Right cardiac atrium (tissue), 5 donors: ENCODE measurements around the gene SMOC1. TPM values are rescaled to one million over a fixed set of nuclear protein-coding genes. Genes with fewer than 3 reads are reported as not detected.

Source experiments
- ATAC-seq, 2 donors: fragments of 200-7000 bp; cut with Tn5 transposase; one replicate each; pipeline versions ENCODE4 v1.8.0 to v1.9.1; 2020; ENCODE audit warnings: moderate library complexity in 2 of 2, mild to moderate bottlenecking in 1 of 2
- DNase-seq, 3 donors: peaks; one replicate each; pipeline ENCODE4 v3.0.0-alpha.2; 2020
- H3K27ac ChIP-seq: one replicate; pipeline ENCODE4 v1.5.1; 2013; ENCODE audit warnings: mild to moderate bottlenecking, low read length, control low read depth, moderate library complexity
- H3K27me3 ChIP-seq: one replicate; pipeline ENCODE4 v1.6.1; 2013; ENCODE audit not compliant: control insufficient read depth, insufficient read depth
- H3K4me1 ChIP-seq: one replicate; pipeline ENCODE4 v1.6.1; 2013; ENCODE audit warnings: low read length; ENCODE audit not compliant: control insufficient read depth, insufficient read depth
- H3K4me3 ChIP-seq: one replicate; pipeline ENCODE4 v1.5.1; 2013; ENCODE audit warnings: low read length, control low read depth
- H3K9me3 ChIP-seq: one replicate; pipeline ENCODE4 v1.6.1; 2013; ENCODE audit warnings: low read length; ENCODE audit not compliant: control insufficient read depth
- WGBS: extraction: QIAGEN DNeasy Blood & Tissue Kit; methylation state at CpG from one replicate; pipeline ENCODE4 v1.1.7; 2013; 5-methylcytosine and 5-hydroxymethylcytosine counted together
- intact Hi-C, 4 donors: fragments of 100-400 bp; cut with DNase I; formaldehyde crosslinking; loops; one replicate each; pipeline versions ENCODE4 v1.11.0 to v1.14.0; 2022 to 2023
- polyA plus RNA-seq: library from polyadenylated mRNA; stranded (reverse); fragments of 200-250 nt; gene quantifications from one replicate; pipeline ENCODE4 v1.2.3, GENCODE V29; 2013
- total RNA-seq, 4 donors: library from RNA; stranded (reverse); fragmentation: NEBNext Ultra II Directional; extraction: Animal tissue kit (Norgen Biotek cat#: 25700); gene quantifications; one replicate each; pipeline ENCODE4 v1.2.1, GENCODE V29; 2021
- donor health status: healthy with polysubstance abuse.
- donor health status: DM: no; HTN: yes; CAD: no.
- donor health status: DM: no; HTN: no; CAD: no.
- donor health status: DM: no; HTN: yes; CAD: no; lungs with severe emphysema.
- donor health status: DM: yes; HTN: yes; CAD: no.

SMOC1 gene
- total and polyA plus RNA-seq, 5 donors, result 13.4 to 37.0 (median 23.2) TPM

DNA sequence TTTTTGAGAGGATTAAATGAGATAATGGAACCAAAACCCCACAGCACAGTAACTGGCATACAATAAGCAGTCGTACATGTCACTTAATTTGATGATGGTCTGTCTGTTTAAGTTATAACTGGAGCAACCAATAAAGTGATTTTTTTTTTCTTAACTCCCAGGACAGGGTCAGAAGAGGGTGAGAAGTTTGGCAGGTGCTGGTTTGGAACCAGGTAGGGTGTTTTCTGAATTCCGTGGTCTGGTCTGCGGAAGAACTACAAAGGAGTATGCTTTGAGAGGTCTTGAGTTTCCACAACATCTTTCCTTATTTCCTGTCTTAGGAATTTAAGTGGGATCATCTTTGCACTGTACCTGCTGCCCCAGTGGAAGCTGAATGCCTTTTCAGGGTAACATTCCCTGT lies 197.8 kb downstream of the SMOC1 start:
- H3K27me3 ChIP-seq, result peaks cover 2% of the 10 kb centered on the region
- H3K4me1 ChIP-seq, result no peaks in the 10 kb centered on the region
- DNase-seq, result no peak
- intact Hi-C loops, result no loop called here
- H3K27ac ChIP-seq, result no peak overlapping the region
- no peak for ATAC-seq
- no peaks in the 10 kb centered on the region for H3K9me3 ChIP-seq
- 82% methylated on average over 3 of the region's 3 CpGs for WGBS
- no peak overlapping the region for H3K4me3 ChIP-seq

GRCh38 chr14:70077720-70078119 lies 198.5 kb downstream of the SMOC1 start:
- Histone ChIP-seq H3K4me1 (no peaks in the 10 kb centered on the region), H3K27me3 (no peaks in the 10 kb centered on the region), H3K27ac (no peak overlapping the region), H3K4me3 (no peak overlapping the region), H3K9me3 (no peaks in the 10 kb centered on the region)
- DNase-seq (no peak), ATAC-seq (no peak)
- WGBS, result 43% methylated on average over 2 of the region's 2 CpGs
- intact Hi-C loops, result no loop called here

GRCh38 chr14:70078329-70078728 lies 199.1 kb downstream of the SMOC1 start:
- no peaks in the 10 kb centered on the region for H3K27me3 ChIP-seq
- no peak overlapping the region for H3K27ac ChIP-seq
- ATAC-seq (no peak), DNase-seq (no peak)
- no peaks in the 10 kb centered on the region for H3K9me3 ChIP-seq
- no peak overlapping the region for H3K4me3 ChIP-seq
- intact Hi-C loops, result no loop called here
- H3K4me1 ChIP-seq, result no peaks in the 10 kb centered on the region

GRCh38 chr14:70080076-70080475 lies 200.9 kb downstream of the SMOC1 start:
- H3K27ac ChIP-seq, result no peak overlapping the region
- intact Hi-C loops, result no loop called here
- ATAC-seq, result no peak
- no peak for DNase-seq
- H3K9me3 ChIP-seq, result no peaks in the 10 kb centered on the region
- 53% methylated on average over 6 of the region's 6 CpGs for WGBS
- H3K4me1 ChIP-seq, result no peaks in the 10 kb centered on the region
- H3K4me3 ChIP-seq, result no peak overlapping the region
- no peaks in the 10 kb centered on the region for H3K27me3 ChIP-seq

Other genes with a start within 250 kb of the SMOC1 start
- 100 to 1,000 TPM; 210 to 259 (median 237) TPM for gene SRSF5, start 112.3 kb upstream of the SMOC1 start, total RNA-seq
- 279 TPM for gene SRSF5, start 112.3 kb upstream of the SMOC1 start, polyA plus RNA-seq
- not detected for gene SLC10A1, start 82.2 kb upstream of the SMOC1 start, total RNA-seq
- gene SLC10A1, start 82.2 kb upstream of the SMOC1 start, polyA plus RNA-seq, result not detected